Activated CD8-positive, alpha-beta memory T cell treated with anti-CD3 and anti-CD28 coated beads for 48 hours (primary cell): ENCODE data around the gene MRC2.

ENCODE experiments used
- DNase-seq, 3 experiments: peaks; one replicate each; pipeline ENCODE4 v3.0.0-alpha.2; 2020; ENCODE audit warnings: low read depth in 2 of 3, low spot score in 2 of 3

MRC2 gene

DNA sequence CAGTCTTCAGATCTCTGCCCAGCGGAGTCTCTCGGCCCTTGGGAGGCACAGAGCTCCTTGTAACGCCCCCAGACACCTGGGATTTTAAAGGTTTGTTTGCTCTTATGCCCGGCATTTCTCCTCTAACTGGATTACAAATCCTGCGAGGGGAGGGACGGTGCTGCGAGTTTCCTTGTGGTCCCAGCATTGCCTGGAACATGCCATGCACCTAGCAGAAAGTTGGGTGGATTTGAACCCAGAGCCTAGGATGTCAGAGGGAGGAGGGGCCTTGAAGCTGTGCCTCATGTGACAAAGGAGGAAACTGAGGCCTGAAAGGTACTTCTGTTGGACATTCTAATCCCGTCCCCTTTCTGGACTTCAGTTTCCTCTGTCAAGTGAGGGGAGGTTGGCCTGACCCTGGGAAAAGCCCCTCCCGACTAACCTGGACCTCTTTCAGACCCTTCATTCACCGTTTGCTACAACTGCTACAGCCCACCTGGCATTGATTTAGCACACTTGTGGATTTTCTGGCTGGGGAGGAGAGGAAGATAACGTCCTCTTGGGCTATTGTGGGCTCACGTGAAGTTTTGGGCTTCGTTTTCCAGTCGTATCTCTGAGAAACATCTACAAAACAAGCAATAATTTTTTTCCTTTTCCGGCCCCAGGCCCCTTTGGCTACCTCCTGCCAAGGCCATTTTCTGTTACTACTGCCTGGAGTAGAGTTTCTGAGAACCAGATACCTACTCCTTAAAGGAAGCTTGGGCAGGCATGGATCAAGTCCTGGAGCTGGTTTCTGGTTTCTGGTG lies 30.9 kb downstream of the MRC2 start:
- DNase-seq: no peak

DNA sequence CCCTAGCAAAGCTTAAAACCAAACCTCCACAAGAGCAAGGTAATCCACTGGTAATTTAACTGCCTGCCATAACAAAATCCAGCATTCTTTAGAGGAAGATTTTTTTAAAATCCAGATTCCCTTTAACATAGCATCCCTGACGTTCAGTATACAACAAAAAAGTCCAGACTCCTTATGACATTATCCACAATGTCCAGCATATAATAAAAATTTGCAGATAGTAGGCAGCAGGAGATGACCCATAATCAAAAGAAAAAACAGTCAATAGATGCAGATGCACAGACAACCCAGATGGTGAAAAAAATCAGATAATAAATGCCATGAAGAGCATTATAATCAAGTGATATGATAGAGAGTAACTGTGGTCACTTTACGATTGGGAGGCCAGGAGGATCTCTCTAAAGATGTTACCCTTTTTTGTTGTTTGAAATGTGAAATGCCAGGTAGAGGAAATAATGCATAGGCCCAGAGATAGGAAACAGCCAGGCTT lies 33.2 kb downstream of the MRC2 start:
- no peak for DNase-seq

DNA sequence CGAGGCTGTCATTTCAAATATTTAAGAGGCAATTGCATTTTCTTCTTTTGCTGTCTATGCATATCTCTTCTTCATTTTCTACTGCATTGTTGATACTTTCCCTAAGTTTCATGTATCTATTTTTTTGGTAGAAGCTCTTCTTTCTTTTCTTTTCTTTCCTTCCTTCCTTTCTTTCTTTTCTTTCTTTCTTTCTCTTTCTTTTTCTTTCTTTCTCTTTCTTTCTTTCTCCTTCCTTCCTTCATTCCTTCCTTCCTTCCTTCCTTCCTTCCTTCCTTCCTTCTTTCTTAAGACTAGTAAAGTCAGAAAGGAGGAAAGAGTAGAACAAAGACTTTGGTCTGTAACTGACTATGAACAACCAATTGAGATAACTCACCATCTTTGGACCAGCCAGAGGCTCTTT lies 33.9 kb downstream of the MRC2 start:
- DNase-seq: no peak

DNA sequence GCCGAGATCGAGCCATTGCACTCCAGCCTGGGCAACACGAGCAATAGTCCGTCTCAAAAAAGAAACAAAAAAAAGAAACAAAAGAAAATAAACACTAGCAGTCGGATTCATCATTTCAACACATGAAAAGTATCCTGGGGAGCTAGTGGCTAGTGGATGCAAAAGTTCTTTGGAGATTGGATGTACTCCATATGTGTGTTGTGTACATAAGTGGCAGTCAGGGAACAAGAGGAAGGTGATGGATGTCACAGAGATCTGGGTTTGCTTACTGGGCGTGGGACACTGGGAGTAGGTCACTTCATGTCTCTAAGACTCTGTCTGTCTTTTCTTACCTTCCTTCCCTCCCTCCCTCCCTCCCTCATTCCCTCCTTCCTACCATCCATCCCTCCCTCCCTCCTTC lies 35.4 kb downstream of the MRC2 start:
- no peak for DNase-seq

DNA sequence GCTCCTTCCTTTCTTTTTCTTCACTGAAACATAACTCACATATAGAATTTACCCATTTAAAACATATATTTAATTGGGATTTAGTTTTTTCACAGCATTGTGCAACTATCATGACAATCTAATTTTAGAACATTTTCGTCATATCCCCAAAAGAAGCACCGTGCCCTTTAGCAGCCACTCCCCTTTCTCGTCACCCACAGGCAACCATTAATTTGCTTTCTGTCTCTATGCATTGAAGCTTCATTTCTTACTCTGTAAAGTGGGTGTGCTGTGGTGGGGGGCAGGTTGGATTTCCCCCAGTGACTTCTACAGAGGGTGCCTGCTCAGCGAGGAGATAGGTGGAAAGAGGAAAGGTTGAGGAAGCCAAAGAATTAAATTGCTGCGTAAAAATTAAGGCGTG lies 35.8 kb downstream of the MRC2 start:
- DNase-seq: no peak

DNA sequence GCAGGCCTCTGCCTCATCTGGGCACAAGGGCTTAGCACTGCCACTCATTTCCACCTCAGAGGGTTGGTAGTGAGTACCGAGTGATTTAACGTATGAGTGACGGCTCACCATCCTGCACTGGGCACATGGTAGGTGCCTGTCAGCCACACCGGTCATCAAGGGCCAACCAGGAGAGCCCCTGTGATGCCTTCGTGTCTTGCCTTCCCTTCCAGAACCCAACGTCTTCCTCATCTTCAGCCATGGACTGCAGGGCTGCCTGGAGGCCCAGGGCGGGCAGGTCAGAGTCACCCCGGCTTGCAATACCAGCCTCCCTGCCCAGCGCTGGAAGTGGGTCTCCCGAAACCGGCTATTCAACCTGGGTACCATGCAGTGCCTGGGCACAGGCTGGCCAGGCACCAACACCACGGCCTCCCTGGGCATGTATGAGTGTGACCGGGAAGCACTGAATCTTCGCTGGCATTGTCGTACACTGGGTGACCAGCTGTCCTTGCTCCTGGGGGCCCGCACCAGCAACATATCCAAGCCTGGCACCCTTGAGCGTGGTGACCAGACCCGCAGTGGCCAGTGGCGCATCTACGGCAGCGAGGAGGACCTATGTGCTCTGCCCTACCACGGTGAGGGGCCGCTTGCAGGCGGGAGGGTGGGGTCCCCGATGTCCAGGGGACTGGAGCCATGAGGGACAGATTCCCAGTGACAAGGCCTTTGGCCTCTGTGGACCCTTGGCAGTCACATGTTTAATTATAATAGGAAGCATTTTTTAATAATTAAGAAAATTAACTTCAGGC lies 37.1 kb downstream of the MRC2 start:
- DNase-seq: no peak

DNA sequence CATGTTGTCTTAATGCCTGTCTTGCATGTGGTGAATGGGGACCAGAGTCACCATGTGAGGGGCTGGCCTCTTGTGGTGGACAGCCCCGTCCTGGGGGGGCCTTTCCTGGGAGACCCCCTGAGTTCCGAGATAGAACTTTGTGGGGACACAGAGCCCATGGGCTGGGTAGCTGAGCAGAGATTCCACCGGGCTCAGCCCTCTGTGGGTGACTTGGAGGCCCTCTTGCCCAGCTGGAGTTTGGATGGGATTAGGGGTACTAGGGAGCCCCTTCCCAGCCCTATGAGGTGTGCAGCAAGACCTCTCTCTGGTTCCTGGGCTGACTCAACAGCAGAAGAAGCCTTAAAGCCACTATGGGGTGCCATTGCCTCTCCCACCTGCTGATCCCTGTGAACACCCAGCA lies 38.1 kb downstream of the MRC2 start:
- DNase-seq: no peak

DNA sequence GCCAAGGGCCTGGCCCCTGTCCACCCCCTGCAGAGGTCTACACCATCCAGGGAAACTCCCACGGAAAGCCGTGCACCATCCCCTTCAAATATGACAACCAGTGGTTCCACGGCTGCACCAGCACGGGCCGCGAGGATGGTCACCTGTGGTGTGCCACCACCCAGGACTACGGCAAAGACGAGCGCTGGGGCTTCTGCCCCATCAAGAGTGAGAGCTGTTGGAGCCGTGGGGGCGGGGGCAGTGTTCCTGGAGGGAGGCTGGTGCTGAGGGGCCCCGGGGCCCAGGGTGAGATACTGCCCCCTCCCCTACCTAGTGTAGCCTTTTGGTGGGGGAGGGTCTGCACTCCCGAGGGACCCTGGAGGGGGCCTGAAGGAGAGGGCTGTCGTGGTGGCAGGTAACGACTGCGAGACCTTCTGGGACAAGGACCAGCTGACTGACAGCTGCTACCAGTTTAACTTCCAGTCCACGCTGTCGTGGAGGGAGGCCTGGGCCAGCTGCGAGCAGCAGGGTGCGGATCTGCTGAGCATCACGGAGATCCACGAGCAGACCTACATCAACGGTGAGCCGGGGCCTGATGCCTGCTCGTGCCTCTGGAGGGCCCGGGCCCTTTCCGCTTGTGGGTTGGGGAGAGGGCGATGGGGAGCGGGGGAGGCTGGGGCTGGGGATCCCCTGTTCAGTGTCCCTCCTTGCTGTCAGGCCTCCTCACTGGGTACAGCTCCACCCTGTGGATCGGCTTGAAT lies 38.8 kb downstream of the MRC2 start:
- DNase-seq: no peak

DNA sequence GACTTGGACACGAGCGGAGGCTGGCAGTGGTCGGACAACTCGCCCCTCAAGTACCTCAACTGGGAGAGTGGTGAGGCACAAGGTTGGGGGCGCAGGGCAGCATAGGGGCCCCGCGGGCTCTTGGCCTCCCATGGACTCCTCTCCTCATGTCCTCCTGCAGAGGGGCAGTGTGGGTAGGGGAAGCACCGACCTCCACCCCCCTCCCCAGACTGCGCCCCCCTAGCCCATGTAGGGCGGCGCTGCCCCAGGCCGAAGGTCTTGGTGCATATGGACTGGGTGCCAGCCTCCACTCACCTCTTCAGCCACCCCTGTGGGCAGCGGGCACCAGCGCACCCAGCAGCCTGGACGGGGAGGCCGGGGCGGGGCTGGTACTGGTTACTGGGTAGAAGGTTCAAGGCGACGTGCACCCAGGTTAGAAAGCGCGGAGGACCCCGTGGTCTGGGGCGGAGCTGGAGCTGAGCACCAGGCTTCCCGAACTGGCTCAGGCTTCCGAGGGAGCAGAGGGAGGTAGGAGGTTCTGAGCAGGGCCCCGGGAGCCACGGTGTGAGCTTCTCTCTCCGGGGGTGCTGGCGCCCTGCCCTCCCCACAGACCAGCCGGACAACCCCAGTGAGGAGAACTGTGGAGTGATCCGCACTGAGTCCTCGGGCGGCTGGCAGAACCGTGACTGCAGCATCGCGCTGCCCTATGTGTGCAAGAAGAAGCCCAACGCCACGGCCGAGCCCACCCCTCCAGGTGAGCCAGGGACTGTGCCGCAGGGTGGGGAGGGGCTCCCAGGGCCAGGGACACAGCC lies 39.5 kb downstream of the MRC2 start:
- DNase-seq: no peak

DNA sequence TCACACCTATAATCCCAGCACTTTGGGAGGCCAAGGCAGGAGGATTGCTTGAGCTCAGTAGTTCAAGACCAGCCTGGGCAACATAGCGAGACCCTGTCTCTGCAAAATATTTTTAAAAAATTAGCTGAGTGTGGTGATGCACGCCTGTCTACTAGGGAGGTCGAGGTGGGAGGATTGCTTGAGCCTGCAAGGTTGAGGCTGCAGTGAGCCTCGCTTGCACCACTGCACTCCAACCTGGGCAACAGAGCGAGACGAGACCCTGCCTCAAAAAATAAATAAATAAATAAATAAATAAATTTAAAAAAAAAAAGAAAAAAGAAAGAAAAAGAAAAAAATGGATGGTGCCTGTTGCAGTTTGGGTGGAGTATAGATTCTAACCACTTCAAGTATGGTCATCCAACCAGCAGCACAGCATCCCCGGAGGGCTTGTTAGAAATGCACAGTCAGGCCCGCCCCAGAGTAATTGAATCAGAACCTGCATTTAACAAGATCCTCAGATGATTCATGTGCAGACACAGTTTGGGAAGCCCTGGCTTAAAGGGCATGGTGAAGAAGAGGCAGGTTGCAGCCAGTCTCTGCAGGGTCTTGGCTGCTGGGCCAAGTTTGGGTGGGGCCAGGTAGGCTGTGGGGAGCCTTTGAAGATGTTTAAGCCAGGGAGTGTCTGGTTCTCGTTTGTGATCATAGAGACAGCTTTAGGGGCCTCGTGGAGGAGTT lies 40.8 kb downstream of the MRC2 start:
- no peak for DNase-seq

DNA sequence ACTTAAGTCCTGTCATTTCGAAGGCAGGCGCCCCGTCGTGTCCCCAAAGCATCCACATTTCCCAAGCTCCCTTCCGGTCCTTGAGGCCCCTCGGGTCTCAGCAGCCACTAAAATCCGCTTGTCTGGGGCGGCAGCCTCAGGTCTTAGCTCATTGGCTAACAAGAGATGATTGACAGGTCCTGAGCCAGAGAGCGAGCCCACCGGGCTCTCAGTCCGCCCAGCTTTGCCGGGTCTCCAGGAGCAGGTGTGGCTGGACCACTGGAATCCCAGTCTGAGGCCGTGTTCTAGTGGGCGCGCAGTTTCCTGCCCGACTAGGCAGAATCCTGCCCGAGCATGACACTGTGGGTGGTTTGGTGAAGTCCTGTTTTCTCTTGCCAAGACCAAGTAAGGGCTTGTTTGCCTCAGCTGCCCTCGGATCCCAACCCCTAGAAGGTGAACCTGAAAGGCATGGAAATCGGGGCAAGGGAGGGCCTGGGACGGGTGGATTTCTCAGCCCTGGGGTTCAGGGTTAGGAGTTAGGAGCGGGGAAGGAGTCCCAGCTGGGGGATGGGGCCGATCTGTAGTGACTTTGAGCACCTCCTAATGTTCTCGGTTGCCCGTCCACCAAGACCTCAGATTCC lies 42.8 kb downstream of the MRC2 start:
- DNase-seq: no peak

DNA sequence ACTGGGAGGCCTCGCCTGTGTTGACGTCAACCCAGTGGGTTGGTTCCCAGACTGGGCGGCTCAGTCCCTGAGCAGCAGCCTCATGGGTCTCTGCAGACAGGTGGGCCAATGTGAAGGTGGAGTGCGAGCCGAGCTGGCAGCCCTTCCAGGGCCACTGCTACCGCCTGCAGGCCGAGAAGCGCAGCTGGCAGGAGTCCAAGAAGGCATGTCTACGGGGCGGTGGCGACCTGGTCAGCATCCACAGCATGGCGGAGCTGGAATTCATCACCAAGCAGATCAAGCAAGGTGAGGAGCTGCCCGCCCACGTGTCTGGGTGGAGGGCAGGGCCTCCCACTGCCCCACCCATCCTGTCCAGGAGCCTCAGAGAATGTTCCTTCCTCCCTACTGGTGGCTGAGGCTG lies 44.1 kb downstream of the MRC2 start:
- no peak for DNase-seq

DNA sequence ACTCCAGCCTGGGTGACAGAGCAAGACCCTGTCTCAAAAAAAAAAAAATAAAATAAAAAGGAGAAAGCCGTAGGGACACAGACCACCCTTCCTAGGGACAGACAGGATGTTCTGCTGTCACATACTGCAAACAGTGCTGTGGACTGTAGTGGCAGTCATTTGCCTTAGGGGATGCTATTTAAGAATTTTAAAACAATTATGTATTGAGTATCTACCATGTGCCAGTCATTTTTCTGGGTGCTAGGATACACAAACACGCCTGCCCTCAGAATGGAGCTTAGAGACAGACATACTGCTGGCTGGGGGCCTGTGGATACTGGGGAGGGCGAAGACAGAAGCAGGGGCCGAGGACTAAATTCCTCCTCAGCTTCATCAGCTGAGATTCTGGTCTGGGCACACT lies 45.5 kb downstream of the MRC2 start:
- no peak for DNase-seq

DNA sequence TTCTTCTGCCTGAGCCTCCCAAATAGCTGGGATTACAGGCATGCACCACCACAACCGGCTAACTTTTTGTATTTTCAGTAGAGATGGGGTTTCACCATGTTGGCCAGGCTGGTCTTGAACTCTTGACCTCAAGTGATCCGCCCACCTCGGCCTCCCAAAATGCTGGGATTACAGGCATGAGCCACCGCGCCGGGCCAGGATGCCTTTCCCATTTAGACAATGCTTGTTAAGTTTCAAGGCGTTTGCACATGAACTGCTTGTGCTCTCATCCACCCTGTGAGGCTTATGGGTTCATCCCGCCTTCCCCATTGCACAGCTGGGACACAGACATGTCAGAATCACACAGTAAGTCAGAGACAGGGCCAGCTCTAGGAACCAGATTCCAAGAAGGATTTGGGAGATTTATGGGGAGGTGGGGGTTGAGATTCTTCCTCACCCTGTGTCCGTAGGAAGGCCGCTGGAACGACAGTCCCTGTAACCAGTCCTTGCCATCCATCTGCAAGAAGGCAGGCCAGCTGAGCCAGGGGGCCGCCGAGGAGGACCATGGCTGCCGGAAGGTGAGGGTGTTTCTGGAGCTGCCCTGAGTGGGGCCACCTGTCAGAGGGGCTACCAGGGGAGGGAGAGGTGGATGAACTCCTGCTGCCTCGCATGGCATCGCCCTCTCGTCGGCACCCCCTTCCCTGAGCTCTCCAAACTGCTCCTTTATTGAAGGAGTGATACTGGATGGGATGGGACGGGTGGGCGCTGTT lies 46.3 kb downstream of the MRC2 start:
- no peak for DNase-seq

DNA sequence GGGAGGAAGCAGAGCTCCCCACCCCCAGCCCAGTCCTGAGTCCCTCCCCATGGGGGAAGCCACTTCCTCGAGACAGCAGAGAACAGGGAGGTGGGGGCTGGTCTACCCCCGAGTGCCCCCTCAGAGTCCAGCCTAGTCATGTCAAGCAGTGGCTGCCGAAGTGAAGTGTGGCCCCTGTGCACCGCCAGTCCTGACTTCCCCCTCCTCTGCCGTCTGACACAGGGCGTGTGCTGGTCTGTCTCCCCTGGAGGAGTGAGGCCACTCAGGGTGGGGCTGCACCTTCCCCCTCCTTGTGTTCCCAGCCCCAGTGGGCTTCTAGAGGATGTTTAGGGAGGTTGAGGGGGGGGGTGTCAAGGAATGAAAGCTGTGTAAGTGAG lies 46.9 kb downstream of the MRC2 start:
- no peak for DNase-seq

DNA sequence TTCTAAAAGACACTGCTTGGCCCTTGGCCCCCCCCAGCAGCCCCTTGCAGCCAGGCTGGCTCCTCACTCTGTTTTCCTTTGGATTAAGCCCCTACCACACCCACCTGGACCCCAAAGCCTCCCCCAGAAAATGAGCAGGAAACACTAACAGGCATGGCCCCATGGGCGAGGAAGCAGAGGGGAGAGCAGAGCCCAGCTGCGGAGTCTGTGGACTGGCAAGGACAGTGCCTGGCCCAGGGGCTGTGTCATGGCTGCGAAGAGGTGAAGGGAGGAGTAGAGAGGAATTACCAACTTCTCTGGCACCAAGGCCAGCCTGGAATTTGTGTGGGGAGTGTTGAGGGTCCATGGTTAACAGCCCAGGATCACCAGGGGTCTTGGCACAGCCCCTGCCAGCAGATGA lies 47.4 kb downstream of the MRC2 start:
- DNase-seq: no peak

DNA sequence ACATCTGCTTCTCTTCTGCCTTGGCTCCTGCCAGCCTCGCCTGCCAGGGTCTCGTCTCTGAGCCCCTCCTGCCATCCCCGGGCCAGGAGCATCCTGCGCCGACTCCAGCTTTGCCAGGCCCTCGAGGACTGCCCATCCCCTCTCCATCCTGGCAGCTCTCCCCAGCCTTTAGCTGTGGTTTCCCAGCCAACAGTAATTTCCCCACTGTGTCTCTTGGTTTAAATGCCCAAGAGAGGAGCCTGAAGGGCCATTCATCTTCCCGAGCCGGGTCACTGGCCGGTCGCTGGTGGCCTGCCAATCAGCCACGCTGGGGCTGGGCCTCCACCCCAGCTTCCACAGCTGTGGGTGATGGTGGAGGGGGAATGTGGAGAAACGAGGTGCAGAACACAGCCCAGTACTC lies 47.8 kb downstream of the MRC2 start:
- DNase-seq: no peak

DNA sequence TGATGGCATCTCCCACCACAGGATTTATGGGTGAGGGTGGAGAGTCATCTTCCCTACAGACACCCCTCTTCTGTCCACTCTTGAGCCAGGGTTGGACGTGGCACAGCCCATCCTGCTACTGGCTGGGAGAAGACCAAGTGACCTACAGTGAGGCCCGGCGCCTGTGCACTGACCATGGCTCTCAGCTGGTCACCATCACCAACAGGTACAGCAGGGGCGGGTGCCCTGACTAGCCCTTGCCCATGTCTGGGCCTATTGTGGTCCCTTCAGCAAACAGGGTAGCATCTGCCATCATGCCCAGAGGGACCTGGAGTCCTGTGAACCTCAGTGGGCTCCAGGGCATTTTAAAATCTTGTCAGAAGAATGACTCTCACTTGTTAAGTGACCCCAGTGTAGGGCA lies 48.2 kb downstream of the MRC2 start:
- DNase-seq: no peak

DNA sequence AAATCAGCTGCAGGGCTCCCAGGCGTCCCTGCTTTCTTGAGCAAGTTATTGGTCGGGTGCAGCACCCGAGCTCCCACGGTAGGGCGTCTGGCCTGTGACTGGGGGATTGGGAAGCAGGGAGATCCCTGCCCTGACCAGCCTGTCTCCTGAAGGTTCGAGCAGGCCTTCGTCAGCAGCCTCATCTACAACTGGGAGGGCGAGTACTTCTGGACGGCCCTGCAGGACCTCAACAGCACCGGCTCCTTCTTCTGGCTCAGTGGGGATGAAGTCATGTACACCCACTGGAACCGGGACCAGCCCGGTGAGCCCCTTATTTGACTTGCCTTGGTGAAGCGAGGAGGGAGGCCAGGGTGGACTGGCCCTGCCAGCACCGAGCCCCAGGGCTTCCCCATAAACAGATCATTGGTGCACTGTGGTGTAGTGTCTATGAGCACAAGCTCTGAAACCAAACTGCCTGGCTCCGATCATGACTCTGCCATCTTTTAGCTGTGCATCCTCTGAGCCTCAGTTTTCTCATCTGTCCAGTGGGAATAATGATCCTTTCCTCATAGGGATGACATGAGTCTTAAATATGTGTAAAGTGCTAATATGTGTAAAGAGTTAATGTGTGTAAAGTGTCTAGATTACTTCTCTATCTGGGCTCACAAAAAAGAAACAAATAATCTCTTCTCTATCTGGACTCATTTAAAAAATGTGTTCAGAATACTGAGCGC lies 48.9 kb downstream of the MRC2 start:
- no peak for DNase-seq
